Measurements from ENCODE around the gene ARHGEF7. TPM values are rescaled to one million over a fixed set of nuclear protein-coding genes. Genes with fewer than 3 reads are reported as not detected.

The ARHGEF7 gene
- total and polyA plus RNA-seq, 2 experiments from 2014 or later = 23.6 to 58.9 TPM

- no peaks in the 10 kb centered on the region for H3K36me3 ChIP-seq (ENCODE audit: insufficient read depth)
- H3K4me2 ChIP-seq = no peak overlapping the region
- no peak overlapping the region for H3K27ac Mint-ChIP-seq
- peaks cover 6% of the 10 kb centered on the region for H3K27me3 Mint-ChIP-seq (ENCODE audit: insufficient read depth, low read depth, poor library complexity)
- H3K4me1 ChIP-seq (ENCODE audit: insufficient read depth) = no peaks in the 10 kb centered on the region
- H3K9me2 ChIP-seq (ENCODE audit: insufficient read depth) = no peaks in the 10 kb centered on the region
- DNase-seq (ENCODE audit: low spot score) (no peak), ATAC-seq (no peak)
- no peaks in the 10 kb centered on the region for H3K36me3 Mint-ChIP-seq (ENCODE audit: low read depth)
- H3K27ac ChIP-seq (ENCODE audit: low read depth) = no peak overlapping the region
- H3K4me1 Mint-ChIP-seq = no peaks in the 10 kb centered on the region
- H3F3A ChIP-seq (replicated peaks; ENCODE audit: low read depth) = no peaks in the 10 kb centered on the region
- H3K4me3 Mint-ChIP-seq = no peak overlapping the region
- H3K9me3 Mint-ChIP-seq = no peaks in the 10 kb centered on the region
- H2AFZ ChIP-seq = no peak overlapping the region
- no peaks in the 10 kb centered on the region for H4K20me1 ChIP-seq (replicated peaks; ENCODE audit: insufficient read depth)
- H3K27me3 ChIP-seq (ENCODE audit: insufficient read depth) = no peaks in the 10 kb centered on the region
- no peaks in the 10 kb centered on the region for H3K79me2 ChIP-seq (replicated peaks; ENCODE audit: insufficient read depth)
- no peak for TF ChIP-seq POLR2AphosphoS5 (IDR thresholded peaks at IDR 0.05; ENCODE audit: low read depth)
- TF ChIP-seq EZH2 (IDR thresholded peaks at IDR 0.05; ENCODE audit: low read depth, unreplicated experiment) = no peak
- no peak for TF ChIP-seq REST (IDR thresholded peaks at IDR 0.05; ENCODE audit: unreplicated experiment)
- TF ChIP-seq STAT1 (IDR thresholded peaks at IDR 0.05; ENCODE audit: unreplicated experiment) = no peak
- TF ChIP-seq ETS1 (IDR thresholded peaks at IDR 0.05) = no peak
- no peak for TF ChIP-seq ZNF331 (CRISPR knock-in tag; IDR thresholded peaks at IDR 0.05; ENCODE audit: low read depth)
- no peak for TF ChIP-seq JUNB (IDR thresholded peaks at IDR 0.05; ENCODE audit: unreplicated experiment)
- TF ChIP-seq ZNF114 (CRISPR knock-in tag; IDR thresholded peaks at IDR 0.05) = no peak
- no peak for TF ChIP-seq CTCF (conservative IDR thresholded peaks at IDR 0.05; ENCODE audit: low read depth in 2 of 2)
- TF ChIP-seq CREB1 (CRISPR knock-in tag; IDR thresholded peaks at IDR 0.05; ENCODE audit: low read depth) = no peak
- no peak for TF ChIP-seq ZNF462 (CRISPR knock-in tag; IDR thresholded peaks at IDR 0.05)
- no peak for TF ChIP-seq NANOG (IDR thresholded peaks at IDR 0.05; ENCODE audit: borderline replicate concordance)
- TF ChIP-seq EZH2phosphoT487 (IDR thresholded peaks at IDR 0.05; ENCODE audit: unreplicated experiment) = no peak
- no peak overlapping the region for H3K4me3 ChIP-seq
Measured at GRCh38 chr13:111336666-111337065, 221.6 kb downstream of the ARHGEF7 start.

Measured in GM23338 (cell line).